H1 (cell line): Measurements from ENCODE around the gene GALNT7. TPM values are rescaled to one million over a fixed set of nuclear protein-coding genes. Genes with fewer than 3 reads are reported as not detected.

Experiments used
- CTCF ChIA-PET: fragments of 300-600 bp; sonication (Branson Sonifier 250); formaldehyde crosslinking; loops from one replicate; lab custom pipeline; 2021; ENCODE audit not compliant: partially characterized antibody; lab: Charles Lee
- POLR2A ChIA-PET: fragments of 300-600 bp; sonication (Branson Sonifier 250); formaldehyde crosslinking; loops from one replicate; lab custom pipeline; 2021; ENCODE audit warnings: inconsistent platforms; ENCODE audit not compliant: partially characterized antibody; lab: Charles Lee
- DNase-seq, 2 experiments: peaks; one replicate each; pipeline versions ENCODE4 v3.0.0 to v3.0.0-alpha.2; 2010 to 2022; ENCODE audit warnings: low spot score in 2 of 2, low read depth in 1 of 2, mixed read lengths in 1 of 2
- FAIRE-seq: peaks from 2 replicates; lab custom pipeline; 2011; peaks lifted over from hg19 to GRCh38; lab: Jason Lieb, UNC
- H2AFZ ChIP-seq: 2 replicates; pipeline ENCODE4 v1.8.1; 2012; ENCODE audit warnings: low read length, inconsistent platforms
- H2AK5ac ChIP-seq: 2 replicates; pipeline ENCODE4 v1.6.1; 2013; ENCODE audit warnings: low read depth, low read length
- H2BK120ac ChIP-seq: replicated peaks from 2 replicates; pipeline ENCODE3; 2013; ENCODE audit warnings: low read depth, low read length, inconsistent platforms
- H2BK12ac ChIP-seq: 2 replicates; pipeline ENCODE4 v1.6.1; 2013; ENCODE audit warnings: low read depth, low read length
- H2BK15ac ChIP-seq: 2 replicates; pipeline ENCODE4 v1.6.1; 2013; ENCODE audit warnings: low read length
- H2BK20ac ChIP-seq: 2 replicates; pipeline ENCODE4 v1.6.1; 2013; ENCODE audit warnings: low read length
- H2BK5ac ChIP-seq: 2 replicates; pipeline ENCODE4 v1.6.1; 2013; ENCODE audit warnings: low read depth, low read length
- H3K14ac ChIP-seq: 2 replicates; pipeline ENCODE4 v1.6.1; 2013; ENCODE audit warnings: inconsistent platforms; ENCODE audit not compliant: insufficient read length
- H3K18ac ChIP-seq: 2 replicates; pipeline ENCODE4 v1.6.1; 2013; ENCODE audit warnings: low read length; ENCODE audit errors: extremely low read depth
- H3K23ac ChIP-seq: 2 replicates; pipeline ENCODE4 v1.6.1; 2013; ENCODE audit warnings: inconsistent platforms; ENCODE audit not compliant: insufficient read length
- H3K23me2 ChIP-seq: 2 replicates; pipeline ENCODE4 v1.6.1; 2013; ENCODE audit warnings: low read depth, low read length
- H3K27ac ChIP-seq: 2 replicates; pipeline ENCODE4 v1.6.1; 2011; ENCODE audit warnings: low read depth, low read length, inconsistent platforms
- H3K27me3 ChIP-seq, 4 experiments: replicated peaks in 1 of 4; 1 replicate in 1 of 4; 2 replicates in 3 of 4; pipeline versions ENCODE4 v1.6.1 to v1.8.1; 2011 to 2013; ENCODE audit warnings: low read length in 3 of 4, mild to moderate bottlenecking in 3 of 4, inconsistent platforms in 2 of 4, mixed read lengths in 2 of 4, moderate library complexity in 1 of 4; ENCODE audit not compliant: control insufficient read depth in 3 of 4, insufficient read depth in 3 of 4; ENCODE audit errors: extremely low read depth in 1 of 4
- H3K36me3 ChIP-seq, 4 experiments: 2 replicates each; pipeline versions ENCODE4 v1.6.1 to v1.8.1; 2011 to 2013; ENCODE audit warnings: mild to moderate bottlenecking in 4 of 4, low read length in 3 of 4, moderate library complexity in 2 of 4, control low read depth in 1 of 4, inconsistent platforms in 1 of 4; ENCODE audit not compliant: insufficient read depth in 4 of 4, control insufficient read depth in 2 of 4
- H3K4ac ChIP-seq: replicated peaks from 2 replicates; pipeline ENCODE3; 2013; ENCODE audit warnings: low read length, low read depth, mixed read lengths, inconsistent platforms; ENCODE audit not compliant: insufficient read length
- H3K4me1 ChIP-seq, 4 experiments: replicated peaks in 1 of 4; 1 replicate in 1 of 4; 2 replicates in 3 of 4; pipeline versions ENCODE4 v1.6.1 to v1.8.1; 2011 to 2013; ENCODE audit warnings: low read length in 3 of 4, inconsistent platforms in 2 of 4, mixed read lengths in 1 of 4; ENCODE audit not compliant: insufficient read depth in 4 of 4, control insufficient read depth in 3 of 4
- H3K4me2 ChIP-seq, 2 experiments: 2 replicates each; pipeline versions ENCODE4 v1.6.1 to v1.8.1; 2011 to 2013; ENCODE audit warnings: low read depth in 2 of 2, low read length in 2 of 2, control low read depth in 1 of 2, inconsistent platforms in 1 of 2, mild to moderate bottlenecking in 1 of 2; ENCODE audit not compliant: insufficient read depth in 1 of 2
- H3K4me3 ChIP-seq, 4 experiments: fragments of 200-600, 300-600 bp in 1 of 4; sonication (generic), shearing (Covaris generic), sonication (Bioruptor Twin) in 1 of 4; 2 replicates each; pipeline versions ENCODE4 v1.5.1 to v1.8.1; 2011 to 2016; ENCODE audit warnings: low read length in 4 of 4, low read depth in 3 of 4, control low read depth in 2 of 4, inconsistent platforms in 2 of 4, mild to moderate bottlenecking in 2 of 4, mixed read lengths in 1 of 4, moderate library complexity in 1 of 4; ENCODE audit not compliant: insufficient read depth in 2 of 4; ENCODE audit errors: extremely low read depth in 1 of 4
- H3K56ac ChIP-seq: replicated peaks from 2 replicates; pipeline ENCODE3; 2013; ENCODE audit warnings: low read depth, mild to moderate bottlenecking, mixed read lengths, low read length, inconsistent platforms; ENCODE audit not compliant: insufficient read length
- H3K79me1 ChIP-seq: 2 replicates; pipeline ENCODE4 v1.6.1; 2013; ENCODE audit warnings: low read depth, low read length, control low read depth
- H3K79me2 ChIP-seq, 2 experiments: 2 replicates each; pipeline versions ENCODE4 v1.6.1 to v1.8.1; 2012 to 2013; ENCODE audit warnings: low read length in 2 of 2, mild to moderate bottlenecking in 2 of 2, inconsistent platforms in 1 of 2; ENCODE audit not compliant: insufficient read depth in 2 of 2, control insufficient read depth in 1 of 2
- H3K9ac ChIP-seq, 4 experiments: replicated peaks in 1 of 4; 1 replicate in 1 of 4; 2 replicates in 3 of 4; pipeline versions ENCODE4 v1.6.1 to v1.8.1; 2011 to 2013; ENCODE audit warnings: low read depth in 3 of 4, low read length in 3 of 4, control low read depth in 2 of 4, mild to moderate bottlenecking in 2 of 4, moderate library complexity in 2 of 4, inconsistent platforms in 1 of 4; ENCODE audit errors: extremely low read depth in 1 of 4
- H3K9me3 ChIP-seq, 2 experiments: 2 replicates each; pipeline versions ENCODE4 v1.6.1 to v1.8.1; 2012 to 2013; ENCODE audit warnings: mild to moderate bottlenecking in 2 of 2, moderate library complexity in 2 of 2, control low read depth in 1 of 2, inconsistent platforms in 1 of 2, low read depth in 1 of 2, low read length in 1 of 2, mixed read lengths in 1 of 2; ENCODE audit not compliant: insufficient read depth in 2 of 2
- H4K20me1 ChIP-seq, 2 experiments: replicated peaks in 1 of 2; 2 replicates each; pipeline versions ENCODE3 to v1.8.1; 2011 to 2013; ENCODE audit warnings: inconsistent platforms in 2 of 2, low read length in 2 of 2, mild to moderate bottlenecking in 1 of 2; ENCODE audit not compliant: insufficient read depth in 2 of 2, control insufficient read depth in 1 of 2
- H4K5ac ChIP-seq: 2 replicates; pipeline ENCODE4 v1.6.1; 2013; ENCODE audit warnings: low read length, low read depth, mixed read lengths, inconsistent platforms; ENCODE audit not compliant: insufficient read length
- H4K8ac ChIP-seq: 2 replicates; pipeline ENCODE4 v1.8.0; 2013; ENCODE audit warnings: mild to moderate bottlenecking, moderate library complexity, low read length, inconsistent platforms; ENCODE audit not compliant: insufficient read depth; ENCODE audit errors: extremely low read depth
- H4K91ac ChIP-seq: replicated peaks from 2 replicates; pipeline ENCODE3; 2013; ENCODE audit warnings: low read length, mixed read lengths, inconsistent platforms; ENCODE audit not compliant: insufficient read length
- ASH2L ChIP-seq: fragments of 200-600, 300-600 bp; sonication (generic); IDR thresholded peaks from one replicate; pipeline ENCODE4 v1.7.1; 2017; ENCODE audit warnings: low read length
- BRCA1 ChIP-seq: IDR thresholded peaks from 2 replicates; pipeline ENCODE4 v1.6.1; 2012; ENCODE audit warnings: low read depth, low read length, improper control_type of control experiment
- CHD2 ChIP-seq: IDR thresholded peaks from 2 replicates; pipeline ENCODE4 v1.6.1; 2012; ENCODE audit warnings: low read length, improper control_type of control experiment
- EGR1 ChIP-seq: IDR thresholded peaks from 2 replicates; pipeline ENCODE4 v1.6.1; 2011; ENCODE audit warnings: low read depth, low read length, borderline replicate concordance
- EP300 ChIP-seq, 2 experiments: IDR thresholded peaks; 1 replicate in 1 of 2; 2 replicates in 1 of 2; pipeline ENCODE4 v1.6.1; 2011 to 2012; ENCODE audit warnings: low read depth in 2 of 2, low read length in 2 of 2, mild to moderate bottlenecking in 2 of 2, borderline replicate concordance in 1 of 2, inconsistent platforms in 1 of 2, moderate library complexity in 1 of 2
- FOSL1 ChIP-seq: IDR thresholded peaks from 2 replicates; pipeline ENCODE4 v1.6.1; 2011; ENCODE audit warnings: mild to moderate bottlenecking, low read depth, low read length, moderate library complexity; ENCODE audit not compliant: insufficient read depth
- GABPA ChIP-seq: IDR thresholded peaks from 2 replicates; pipeline ENCODE4 v1.6.1; 2011; ENCODE audit warnings: mild to moderate bottlenecking, low read length, moderate library complexity, borderline replicate concordance; ENCODE audit not compliant: insufficient read depth
- HDAC2 ChIP-seq, 2 experiments: fragments of 300-600 bp in 1 of 2; sonication (generic) in 1 of 2; IDR thresholded peaks; 2 replicates each; pipeline ENCODE4 v1.6.1; 2011 to 2012; ENCODE audit warnings: low read depth in 2 of 2, low read length in 2 of 2, mild to moderate bottlenecking in 2 of 2, moderate library complexity in 2 of 2, borderline replicate concordance in 1 of 2, inconsistent platforms in 1 of 2
- RFX5 ChIP-seq: IDR thresholded peaks from 2 replicates; pipeline ENCODE4 v1.6.1; 2011; ENCODE audit warnings: low read depth, low read length, improper control_type of control experiment, borderline replicate concordance
- SP2 ChIP-seq: IDR thresholded peaks from 2 replicates; pipeline ENCODE4 v1.6.1; 2012; ENCODE audit warnings: mild to moderate bottlenecking, low read length, inconsistent platforms
- SRF ChIP-seq: IDR thresholded peaks from 2 replicates; pipeline ENCODE4 v1.6.1; 2011; ENCODE audit warnings: mild to moderate bottlenecking, low read depth, low read length, moderate library complexity
- TBP ChIP-seq: IDR thresholded peaks from 2 replicates; pipeline ENCODE4 v1.6.1; 2011; ENCODE audit warnings: low read depth, low read length, improper control_type of control experiment
- TCF12 ChIP-seq: IDR thresholded peaks from 2 replicates; pipeline ENCODE4 v1.6.1; 2011; ENCODE audit warnings: low read depth, mild to moderate bottlenecking, low read length
- ZNF274 ChIP-seq: IDR thresholded peaks from 2 replicates; pipeline ENCODE4 v1.7.0; 2012; ENCODE audit warnings: low read length, borderline replicate concordance; ENCODE audit errors: extremely low read depth
- WGBS, 2 experiments: shearing (Covaris generic) in 1 of 2; methylation state at CpG; one replicate each; pipeline versions ENCODE4 v1.1.6 to v1.1.7; 2013 to 2015; ENCODE audit warnings: low lambda C conversion rate in 2 of 2, mixed read lengths in 2 of 2, inconsistent platforms in 1 of 2, low coverage in 1 of 2, missing lambda C conversion rate in 1 of 2; ENCODE audit not compliant: insufficient replicate concordance in 2 of 2, insufficient coverage in 1 of 2, insufficient read length in 1 of 2; ENCODE audit errors: extremely low coverage in 1 of 2, missing lambda C conversion rate in 1 of 2; 5-methylcytosine and 5-hydroxymethylcytosine counted together
- polyA plus RNA-seq, 7 experiments: library from polyadenylated mRNA; depleted of rRNA in 3 of 7; stranded (reverse) in 5 of 7; unstranded in 2 of 7; fragments of >200 nt in 5 of 7; fragments of 200-250 nt in 2 of 7; gene quantifications; 1 replicate in 5 of 7; 2 replicates in 1 of 7; 4 replicates in 1 of 7; pipeline versions ENCODE4 v1.2.1 to v1.2.3, GENCODE V29; 2011 to 2013; ENCODE audit warnings: missing spikeins in 2 of 7, mixed read lengths in 2 of 7
- total RNA-seq: library from RNA; stranded (reverse); fragmentation: NEBNext Ultra II Directional; extraction: Animal tissue kit (Norgen Biotek cat#: 25700); gene quantifications from 2 replicates; pipeline ENCODE4 v1.2.1, GENCODE V29; 2021

GALNT7 gene
- total and polyA plus RNA-seq, 2 of the 8 experiments (the other 6 are each of a cell fraction or from before 2014, with no cell fraction given) = 22.4 to 85.5 TPM

DNA sequence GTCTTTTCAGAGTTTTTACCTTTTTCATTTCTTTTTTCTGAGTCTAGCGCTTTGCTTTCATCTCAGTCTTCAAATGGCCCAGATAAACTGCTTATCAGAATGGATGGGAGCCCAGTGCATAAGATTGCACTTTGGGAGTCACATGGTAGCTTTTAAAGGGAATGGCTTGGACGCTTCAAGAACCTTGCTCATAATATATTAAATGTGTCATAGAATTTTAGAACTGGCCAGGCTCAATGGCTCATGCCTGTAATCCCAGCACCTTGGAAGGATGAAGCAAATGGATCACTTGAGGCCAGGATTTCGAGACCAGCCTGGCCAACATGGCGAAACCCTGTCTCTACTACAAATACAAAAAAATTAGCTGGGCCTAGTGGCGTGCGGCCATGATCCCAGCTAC lies 97.1 kb downstream of the GALNT7 start:
- no peak overlapping the region for H3K56ac ChIP-seq
- no peak overlapping the region for H4K91ac ChIP-seq
- peaks cover 0 to 83% of the 10 kb centered on the region in 2 experiments; a peak in 2 of 4 replicates for H3K79me2 ChIP-seq
- H3K18ac ChIP-seq = no peak overlapping the region
- no peak overlapping the region for H2BK20ac ChIP-seq
- H3K14ac ChIP-seq = no peak overlapping the region
- H3K4ac ChIP-seq = no peak overlapping the region
- H4K20me1 ChIP-seq = peaks cover 1 to 4% of the 10 kb centered on the region in 2 experiments
- H3K23ac ChIP-seq = no peak overlapping the region
- no peak overlapping the region for H2BK5ac ChIP-seq
- ChIA-PET CTCF (interaction anchor here (0.8 to 3.1 kb wide), 9 partner anchors 8 to 253 kb away, joined by 3 to 9 read pairs (median 6); no protein-coding TSS in a partner anchor), POLR2A (interaction anchor here (0.9 kb wide), 1 partner anchor 69 kb away, joined by 3 read pairs; the partner anchor contains the start of gene HMGB2)
- no peak overlapping the region for H2AK5ac ChIP-seq
- H3K23me2 ChIP-seq = peaks cover 2% of the 10 kb centered on the region; the same call in 1 of the 2 replicates
- no peaks in the 10 kb centered on the region for H3K36me3 ChIP-seq
- H3K9me3 ChIP-seq = no peaks in the 10 kb centered on the region
- H3K4me2 ChIP-seq = no peak overlapping the region
- H2BK120ac ChIP-seq = no peak overlapping the region
- FAIRE-seq (no peak), DNase-seq (no peak)
- no peak overlapping the region for H2BK15ac ChIP-seq
- H3K9ac ChIP-seq = no peak overlapping the region
- peaks cover 0 to 10% (median 5%) of the 10 kb centered on the region in 4 experiments; a peak in 4 of 7 replicates for H3K4me1 ChIP-seq
- H4K5ac ChIP-seq = no peak overlapping the region
- no peak overlapping the region for H3K27ac ChIP-seq
- 89% methylated on average over 6 of the region's 6 CpGs; no CpG with 5 or more reads in 1 of the 2 experiments for WGBS, 2 experiments
- no peak overlapping the region for H2AFZ ChIP-seq
- no peak overlapping the region for H4K8ac ChIP-seq
- peaks cover 7% of the 10 kb centered on the region for H3K79me1 ChIP-seq
- H2BK12ac ChIP-seq = no peak overlapping the region
- no peak overlapping the region for H3K4me3 ChIP-seq
- H3K27me3 ChIP-seq = no peaks in the 10 kb centered on the region; a peak in 1 of 7 replicates
- TF ChIP-seq EGR1 (no peak), GABPA (no peak), CHD2 (no peak), EP300 (IDR thresholded peaks at IDR 0.05; ENCODE audit: borderline replicate concordance in 1 of 2, low read depth in 2 of 2, low read length in 2 of 2) (no peak), SP2 (no peak), TBP (no peak), ZNF274 (no peak), TCF12 (no peak), BRCA1 (no peak), ASH2L (no peak), RFX5 (no peak), SRF (no peak), FOSL1 (no peak), HDAC2 (IDR thresholded peaks at IDR 0.05; ENCODE audit: borderline replicate concordance in 1 of 2, low read depth in 2 of 2, low read length in 2 of 2) (no peak)
